Coronary artery (tissue), 2 donors: ENCODE measurements around the gene GNA14.

Source experiments
- DNase-seq: peaks from one replicate; pipeline ENCODE4 v3.0.0-alpha.2; 2017; ENCODE audit warnings: low spot score
- H3K27ac ChIP-seq, 2 donors: fragments of 200-600 bp; sonication (generic); one replicate each; pipeline ENCODE4 v1.5.1; 2016 to 2019
- H3K4me3 ChIP-seq: fragments of 200-600 bp; sonication (generic); 2 replicates; pipeline ENCODE4 v1.5.1; 2016; ENCODE audit warnings: mild to moderate bottlenecking, moderate library complexity
- CTCF ChIP-seq: fragments of 200-600 bp; sonication (generic); IDR thresholded peaks from one replicate; pipeline ENCODE4 v1.5.1; 2019; ENCODE audit warnings: antibody characterized with exemption

GNA14 gene

GRCh38 chr9:77375956-77376532 is 272.1 kb downstream of the GNA14 start:
- no peak overlapping the region for H3K4me3 ChIP-seq
- DNase-seq: no peak
- no peak for TF ChIP-seq CTCF
- no peak overlapping the region for H3K27ac ChIP-seq

DNA sequence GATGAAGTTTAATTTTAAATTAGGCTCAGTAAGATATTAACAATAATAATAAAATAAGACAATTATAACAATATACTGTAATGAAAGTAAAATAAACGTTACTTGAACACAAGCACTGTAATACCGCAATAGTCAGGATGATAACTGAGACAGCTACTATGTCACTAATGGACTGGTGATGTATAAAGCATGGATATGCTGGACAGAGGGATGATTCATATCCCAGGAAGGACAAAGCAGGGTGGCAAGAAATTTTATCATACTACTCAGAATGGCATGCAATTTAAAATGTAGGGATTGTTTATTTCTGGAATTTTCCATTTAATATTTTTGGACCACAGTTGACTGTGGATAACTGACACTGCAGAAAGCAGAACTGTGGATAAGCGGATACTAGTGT is 273.9 kb downstream of the GNA14 start:
- no peak overlapping the region for H3K4me3 ChIP-seq
- H3K27ac ChIP-seq: no peak overlapping the region
- no peak for TF ChIP-seq CTCF
- DNase-seq: no peak
